ENCODE measurements around the gene KCTD5.

- TF ChIP-seq CTCF (IDR thresholded peaks at IDR 0.05) (no peak), POLR2A (IDR thresholded peaks at IDR 0.05) (no peak)
Measured at GRCh38 chr16:2745116-2745890, 63.0 kb downstream of the KCTD5 start.
